Placental pericyte (primary cell): ENCODE results near the gene PARP15. TPM values are rescaled to one million over a fixed set of nuclear protein-coding genes. Genes with fewer than 3 reads are reported as not detected.

Source experiments
- total RNA-seq: library from RNA; depleted of rRNA; stranded (reverse); fragments of >200 nt; gene quantifications from 2 replicates; pipeline ENCODE4 v1.2.3, GENCODE V29; 2012

The PARP15 gene
- total RNA-seq: 0.14 and 0.22 TPM in 2 replicates

GRCh38 chr3:122577409-122578031, at the start of gene PARP15:
PARP15 (plus strand) TSS chr3:122577650; CDS start chr3:122577668, 18 bp downstream.

GRCh38 chr3:122564155-122564912, 13.1 kb upstream of the PARP15 start, which contains the start of the genes DTX3L and PARP9:
DTX3L (plus strand) TSS chr3:122564338; CDS start chr3:122564427, 89 bp downstream.
PARP9 (minus strand) TSS chr3:122564300; CDS start chr3:122559620, 4,680 bp downstream.

GRCh38 chr3:122680475-122681283, 103.2 kb downstream of the PARP15 start, which contains the start of gene PARP14:
PARP14 (plus strand) TSS chr3:122680839; CDS start chr3:122680884, 45 bp downstream.

Other genes starting within 250 kb of the PARP15 start
- 17.3 and 27.3 TPM in 2 replicates for gene MIX23, start 194.4 kb upstream of the PARP15 start, total RNA-seq
- 4.3 and 5.5 TPM in 2 replicates for gene FAM162A, start 193.5 kb upstream of the PARP15 start, total RNA-seq
- gene WDR5B, start 161.6 kb upstream of the PARP15 start, total RNA-seq: 4.6 and 6.6 TPM in 2 replicates
- gene KPNA1, start 62.7 kb upstream of the PARP15 start, total RNA-seq: 36.1 and 44.2 TPM in 2 replicates
- gene PARP9, start 13.3 kb upstream of the PARP15 start, total RNA-seq: 12.5 and 20.5 TPM in 2 replicates
- 21.7 and 29.2 TPM in 2 replicates for gene DTX3L, start 13.3 kb upstream of the PARP15 start, total RNA-seq
- gene PARP14, start 103.2 kb downstream of the PARP15 start, total RNA-seq: 54.8 and 56.2 TPM in 2 replicates
- gene HSPBAP1, start 216.2 kb downstream of the PARP15 start, total RNA-seq: 5.4 and 7.9 TPM in 2 replicates
- gene SLC49A4, start 217.4 kb downstream of the PARP15 start, total RNA-seq: 19.5 and 26.3 TPM in 2 replicates